ENCODE measurements around the gene SIGLEC10. TPM values are rescaled to one million over a fixed set of nuclear protein-coding genes. Genes with fewer than 3 reads are reported as not detected.

The SIGLEC10 gene
- total and polyA plus RNA-seq, 9 of the 15 experiments (the other 6 are each of a cell fraction or from before 2014, with no cell fraction given) = 0.10 to 1.8 (median 0.82) TPM

DNA sequence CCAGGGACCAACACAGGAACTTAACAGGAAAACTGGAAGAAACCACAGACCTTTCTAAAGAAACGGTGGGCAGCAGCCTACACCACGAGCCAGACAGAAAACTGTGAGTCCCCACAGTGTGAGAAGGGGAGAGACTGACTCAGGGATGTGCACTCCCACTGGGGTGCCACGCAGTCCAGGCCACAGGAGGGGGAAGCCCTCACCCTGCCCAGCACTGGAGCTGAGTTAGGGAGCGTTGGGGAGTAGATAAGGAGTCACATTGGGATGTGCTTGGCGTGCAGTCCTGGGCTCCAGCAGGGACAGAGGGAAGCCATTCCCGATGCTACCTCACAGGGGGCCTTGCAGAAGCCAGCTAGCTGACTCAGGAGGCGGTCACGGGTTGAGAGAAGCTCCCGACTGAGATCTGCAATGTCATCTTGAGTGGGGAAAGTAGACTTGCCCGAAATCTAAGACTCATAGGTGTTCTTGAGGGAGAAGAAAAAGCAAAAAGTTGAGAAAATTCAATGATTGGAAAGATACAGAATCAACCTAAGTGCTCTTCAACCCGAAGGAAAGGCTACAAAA is 23.5 kb upstream of the SIGLEC10 start (continued):
- TF ChIP-seq NR2C1 (IDR thresholded peaks at IDR 0.05) (no peak), NR2C1 (tag; IDR thresholded peaks at IDR 0.05) (no peak), GTF2E2 (tag; IDR thresholded peaks at IDR 0.05) (no peak), LARP7 (IDR thresholded peaks at IDR 0.05) (no peak), HNRNPL (IDR thresholded peaks at IDR 0.05; ENCODE audit: low read depth, low read length) (no peak), ZFP30 (CRISPR knock-in tag; IDR thresholded peaks at IDR 0.05; ENCODE audit: borderline replicate concordance) (no peak), BRCA1 (IDR thresholded peaks at IDR 0.05) (no peak), BRCA1 (CRISPR knock-in tag; IDR thresholded peaks at IDR 0.05) (no peak), CEBPB (tag; IDR thresholded peaks at IDR 0.05) (no peak; the same call in 1 of the 2 replicates), CBX1 (IDR thresholded peaks at IDR 0.05; ENCODE audit: low read depth) (no peak), LCOR (CRISPR knock-in tag; IDR thresholded peaks at IDR 0.05) (no peak), MAFG (tag; conservative IDR thresholded peaks at IDR 0.05) (peak; percentile 96), YY1 (IDR thresholded peaks at IDR 0.05; ENCODE audit: borderline replicate concordance in 1 of 3, control insufficient read depth in 1 of 3, extremely low read depth in 1 of 3, insufficient read depth in 3 of 3, insufficient read length in 1 of 3, insufficient replicate concordance in 2 of 3, low read depth in 1 of 3, low read length in 2 of 3) (peak in 1 of 3 experiments; percentile 52), RAD21 (CRISPR knock-in tag; conservative IDR thresholded peaks at IDR 0.05 in 1 of 2, IDR thresholded peaks at IDR 0.05 in 1 of 2) (0 out of 4 replicates have a peak, but pooled peaks of 1 of the 2 experiments have one; percentile 3), PHF8 (IDR thresholded peaks at IDR 0.05; ENCODE audit: borderline replicate concordance, low read length) (peak; percentile 41; the same call in 1 of the 2 replicates), MTF1 (CRISPR knock-in tag; IDR thresholded peaks at IDR 0.05; ENCODE audit: borderline replicate concordance) (no peak), ZNF282 (CRISPR knock-in tag; IDR thresholded peaks at IDR 0.05) (no peak), ZNF436 (CRISPR knock-in tag; IDR thresholded peaks at IDR 0.05) (no peak), KLF6 (CRISPR knock-in tag; IDR thresholded peaks at IDR 0.05; ENCODE audit: borderline replicate concordance) (no peak), CREBBP (IDR thresholded peaks at IDR 0.05; ENCODE audit: low read depth, low read length) (no peak), ZFX (CRISPR knock-in tag; IDR thresholded peaks at IDR 0.05) (peak; percentile 52; the same call in 1 of the 2 replicates)
- TF ChIP-seq, protein P1, sequence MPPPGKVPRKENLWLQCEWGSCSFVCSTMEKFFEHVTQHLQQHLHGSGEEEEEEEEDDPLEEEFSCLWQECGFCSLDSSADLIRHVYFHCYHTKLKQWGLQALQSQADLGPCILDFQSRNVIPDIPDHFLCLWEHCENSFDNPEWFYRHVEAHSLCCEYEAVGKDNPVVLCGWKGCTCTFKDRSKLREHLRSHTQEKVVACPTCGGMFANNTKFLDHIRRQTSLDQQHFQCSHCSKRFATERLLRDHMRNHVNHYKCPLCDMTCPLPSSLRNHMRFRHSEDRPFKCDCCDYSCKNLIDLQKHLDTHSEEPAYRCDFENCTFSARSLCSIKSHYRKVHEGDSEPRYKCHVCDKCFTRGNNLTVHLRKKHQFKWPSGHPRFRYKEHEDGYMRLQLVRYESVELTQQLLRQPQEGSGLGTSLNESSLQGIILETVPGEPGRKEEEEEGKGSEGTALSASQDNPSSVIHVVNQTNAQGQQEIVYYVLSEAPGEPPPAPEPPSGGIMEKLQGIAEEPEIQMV (tag; conservative IDR thresholded peaks at IDR 0.05; ENCODE audit: low read depth) = no peak
- TF ChIP-seq, protein P2, sequence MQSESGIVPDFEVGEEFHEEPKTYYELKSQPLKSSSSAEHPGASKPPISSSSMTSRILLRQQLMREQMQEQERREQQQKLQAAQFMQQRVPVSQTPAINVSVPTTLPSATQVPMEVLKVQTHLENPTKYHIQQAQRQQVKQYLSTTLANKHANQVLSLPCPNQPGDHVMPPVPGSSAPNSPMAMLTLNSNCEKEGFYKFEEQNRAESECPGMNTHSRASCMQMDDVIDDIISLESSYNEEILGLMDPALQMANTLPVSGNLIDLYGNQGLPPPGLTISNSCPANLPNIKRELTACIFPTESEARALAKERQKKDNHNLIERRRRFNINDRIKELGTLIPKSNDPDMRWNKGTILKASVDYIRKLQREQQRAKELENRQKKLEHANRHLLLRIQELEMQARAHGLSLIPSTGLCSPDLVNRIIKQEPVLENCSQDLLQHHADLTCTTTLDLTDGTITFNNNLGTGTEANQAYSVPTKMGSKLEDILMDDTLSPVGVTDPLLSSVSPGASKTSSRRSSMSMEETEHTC (IDR thresholded peaks at IDR 0.05) = peak; percentile 83; the same call in 1 of the 2 replicates
- TF ChIP-seq, protein P3, sequence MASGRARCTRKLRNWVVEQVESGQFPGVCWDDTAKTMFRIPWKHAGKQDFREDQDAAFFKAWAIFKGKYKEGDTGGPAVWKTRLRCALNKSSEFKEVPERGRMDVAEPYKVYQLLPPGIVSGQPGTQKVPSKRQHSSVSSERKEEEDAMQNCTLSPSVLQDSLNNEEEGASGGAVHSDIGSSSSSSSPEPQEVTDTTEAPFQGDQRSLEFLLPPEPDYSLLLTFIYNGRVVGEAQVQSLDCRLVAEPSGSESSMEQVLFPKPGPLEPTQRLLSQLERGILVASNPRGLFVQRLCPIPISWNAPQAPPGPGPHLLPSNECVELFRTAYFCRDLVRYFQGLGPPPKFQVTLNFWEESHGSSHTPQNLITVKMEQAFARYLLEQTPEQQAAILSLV (tag; IDR thresholded peaks at IDR 0.05) = no peak

Data from K562 (cell line).